Urinary bladder (tissue), 4 donors: ENCODE data around the gene ZFYVE28. TPM values are rescaled to one million over a fixed set of nuclear protein-coding genes. Genes with fewer than 3 reads are reported as not detected.

Experiments used
- DNase-seq: peaks from one replicate; pipeline ENCODE4 v3.0.0-alpha.2; 2015; ENCODE audit errors: extremely low spot score
- H3K27ac ChIP-seq: one replicate; pipeline ENCODE4 v1.5.1; 2013; ENCODE audit warnings: low read depth, mild to moderate bottlenecking, moderate library complexity
- H3K36me3 ChIP-seq: one replicate; pipeline ENCODE4 v1.6.1; 2013; ENCODE audit warnings: mild to moderate bottlenecking, moderate library complexity; ENCODE audit not compliant: insufficient read depth
- H3K4me1 ChIP-seq: one replicate; pipeline ENCODE4 v1.6.1; 2013; ENCODE audit warnings: mild to moderate bottlenecking, moderate library complexity; ENCODE audit not compliant: insufficient read depth
- H3K4me3 ChIP-seq: one replicate; pipeline ENCODE4 v1.5.1; 2013; ENCODE audit warnings: low read depth, low read length
- WGBS: extraction: QIAGEN DNeasy Blood & Tissue Kit; methylation state at CpG from one replicate; pipeline ENCODE4 v1.1.7; 2013; 5-methylcytosine and 5-hydroxymethylcytosine counted together
- polyA plus RNA-seq: library from polyadenylated mRNA; stranded (reverse); fragments of 200-250 nt; gene quantifications from one replicate; pipeline ENCODE4 v1.2.3, GENCODE V29; 2013
- total RNA-seq: library from RNA; depleted of rRNA; stranded (reverse); fragments of >200 nt; gene quantifications from one replicate; pipeline ENCODE4 v1.2.3, GENCODE V29; 2014
- donor health status: healthy with polysubstance abuse.
- donor health status: healthy.

The ZFYVE28 gene
- total and polyA plus RNA-seq, 2 donors: 6.3 to 8.4 TPM

DNA sequence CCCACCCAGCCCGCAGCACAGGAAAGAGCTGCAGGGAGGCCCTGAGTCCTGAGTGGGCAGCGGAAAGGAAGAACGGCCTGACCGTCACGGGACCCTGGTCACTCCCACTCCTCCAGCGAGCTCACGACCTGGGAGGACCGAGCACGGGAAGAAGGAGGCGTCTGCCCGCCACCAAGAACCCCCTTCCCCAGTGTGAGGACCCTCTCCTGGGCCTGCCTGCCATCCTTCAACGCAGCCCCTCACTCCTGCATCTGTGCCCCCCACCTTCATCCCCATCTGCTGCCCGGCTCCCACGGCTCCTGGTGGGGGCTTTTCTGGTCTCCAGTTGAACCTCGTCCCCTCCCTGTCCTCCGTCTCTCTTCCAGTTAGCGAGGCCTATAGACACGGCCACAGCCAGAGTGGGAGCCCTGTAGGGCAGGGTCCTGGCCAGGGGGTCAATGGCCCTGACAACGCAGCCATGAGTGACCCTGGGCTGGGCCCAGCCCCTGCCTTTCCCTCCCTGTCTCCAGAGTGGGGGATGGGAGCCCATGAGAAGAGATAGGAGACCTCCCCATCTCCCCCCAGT lies 115.2 kb downstream of the ZFYVE28 start:
- Histone ChIP-seq H3K27ac (no peak overlapping the region), H3K36me3 (no peaks in the 10 kb centered on the region), H3K4me3 (no peak overlapping the region), H3K4me1 (no peaks in the 10 kb centered on the region)
- 96% methylated on average over 19 of the region's 19 CpGs for WGBS
- DNase-seq: no peak

DNA sequence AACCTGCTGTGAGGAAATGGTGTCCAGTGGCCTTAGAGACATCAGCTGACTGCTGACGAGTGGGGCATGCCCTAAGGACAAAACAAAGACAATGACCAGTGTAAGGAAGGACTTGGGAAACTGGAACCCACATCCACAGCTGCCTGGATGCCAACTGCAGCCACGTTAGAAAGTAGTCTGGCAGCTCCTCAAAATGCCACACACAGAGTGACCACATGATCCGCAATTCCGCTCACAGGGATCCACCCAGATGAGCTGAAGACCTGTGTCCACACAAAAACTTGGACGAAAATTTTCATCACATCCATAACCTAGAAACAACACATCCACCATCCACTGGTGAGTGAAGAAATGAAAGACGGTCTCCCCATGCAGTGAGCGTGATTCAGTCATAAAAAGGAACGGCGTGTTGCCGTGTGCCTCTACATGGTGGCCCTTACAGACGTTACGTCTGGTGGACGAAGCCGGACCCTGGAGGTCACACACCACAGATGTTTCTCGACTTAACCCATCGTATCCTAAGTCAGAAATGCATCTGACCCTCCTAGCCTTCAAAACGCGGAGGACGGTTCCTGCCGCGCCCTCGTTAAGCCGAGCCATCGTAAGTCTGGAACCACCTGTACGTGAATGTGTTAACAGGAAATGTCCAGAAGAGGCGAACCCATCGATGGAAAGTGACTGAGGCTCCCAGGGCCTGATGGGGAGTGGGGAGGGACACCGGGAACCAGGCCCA lies 115.9 kb downstream of the ZFYVE28 start:
- Histone ChIP-seq H3K36me3 (no peaks in the 10 kb centered on the region), H3K27ac (no peak overlapping the region), H3K4me3 (no peak overlapping the region), H3K4me1 (no peaks in the 10 kb centered on the region)
- no peak for DNase-seq
- WGBS: 94% methylated on average over 28 of the region's 28 CpGs

GRCh38 chr4:2301806-2302205 lies 116.6 kb downstream of the ZFYVE28 start:
- WGBS: 48% methylated on average over 19 of the region's 19 CpGs
- Histone ChIP-seq H3K36me3 (no peaks in the 10 kb centered on the region), H3K27ac (no peak overlapping the region), H3K4me3 (no peak overlapping the region), H3K4me1 (no peaks in the 10 kb centered on the region)
- DNase-seq: no peak

DNA sequence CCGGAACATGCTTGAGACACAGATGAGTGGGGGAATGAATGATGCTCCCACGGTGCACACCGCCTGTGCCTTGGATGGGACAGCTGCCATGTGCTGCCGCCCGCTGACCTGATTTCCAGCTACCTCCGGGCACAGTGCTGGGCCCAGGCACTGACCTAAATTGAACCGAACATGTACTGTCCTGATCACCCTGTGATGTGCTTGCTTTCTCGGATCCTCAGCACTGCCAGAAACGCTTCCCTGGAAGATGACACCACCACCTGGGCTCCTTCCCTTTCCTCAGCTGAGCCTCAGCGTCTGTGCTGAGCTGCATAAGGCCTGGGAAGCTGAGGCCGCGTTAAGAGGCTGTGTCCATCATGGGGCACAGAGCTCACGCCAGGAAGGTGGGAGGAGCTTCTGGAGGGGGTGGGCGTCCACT lies 117.2 kb downstream of the ZFYVE28 start:
- Histone ChIP-seq H3K4me3 (no peak overlapping the region), H3K36me3 (no peaks in the 10 kb centered on the region), H3K27ac (no peak overlapping the region), H3K4me1 (no peaks in the 10 kb centered on the region)
- DNase-seq: no peak
- 84% methylated on average over 14 of the region's 14 CpGs for WGBS

GRCh38 chr4:2300431-2301224 lies 117.8 kb downstream of the ZFYVE28 start:
- Histone ChIP-seq H3K4me1 (no peaks in the 10 kb centered on the region), H3K27ac (no peak overlapping the region), H3K4me3 (no peak overlapping the region), H3K36me3 (no peaks in the 10 kb centered on the region)
- WGBS: 92% methylated on average over 37 of the region's 37 CpGs
- no peak for DNase-seq

DNA sequence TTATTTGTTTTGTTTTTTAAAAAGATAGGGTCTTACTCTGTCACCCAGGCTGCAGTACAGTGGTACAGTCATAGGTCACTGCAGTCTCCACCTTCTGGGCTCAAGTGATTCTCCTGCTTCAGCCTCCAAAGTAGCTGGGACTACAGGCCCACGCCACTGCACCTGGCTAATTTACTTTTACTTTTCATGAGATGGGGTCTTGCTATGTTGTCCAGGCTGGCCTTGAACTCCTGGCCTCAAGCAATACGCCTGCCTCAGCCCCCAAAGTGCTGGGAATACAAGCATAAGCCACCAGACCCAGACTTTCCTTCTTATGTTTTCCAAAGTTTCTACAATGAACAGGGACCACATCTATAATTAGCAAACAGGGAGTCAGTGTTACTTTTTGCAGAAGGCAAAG lies 118.7 kb downstream of the ZFYVE28 start:
- no peaks in the 10 kb centered on the region for H3K36me3 ChIP-seq
- H3K27ac ChIP-seq: no peak overlapping the region
- H3K4me1 ChIP-seq: no peaks in the 10 kb centered on the region
- no peak for DNase-seq
- WGBS: 93% methylated on average over 2 of the region's 2 CpGs
- H3K4me3 ChIP-seq: no peak overlapping the region

- DNase-seq: no peak
- 85% methylated on average over 23 of the region's 23 CpGs for WGBS
- Histone ChIP-seq H3K4me1 (no peaks in the 10 kb centered on the region), H3K36me3 (no peaks in the 10 kb centered on the region), H3K4me3 (no peak overlapping the region), H3K27ac (no peak overlapping the region)
Observed at GRCh38 chr4:2298532-2298991, 119.9 kb downstream of the ZFYVE28 start.

DNA sequence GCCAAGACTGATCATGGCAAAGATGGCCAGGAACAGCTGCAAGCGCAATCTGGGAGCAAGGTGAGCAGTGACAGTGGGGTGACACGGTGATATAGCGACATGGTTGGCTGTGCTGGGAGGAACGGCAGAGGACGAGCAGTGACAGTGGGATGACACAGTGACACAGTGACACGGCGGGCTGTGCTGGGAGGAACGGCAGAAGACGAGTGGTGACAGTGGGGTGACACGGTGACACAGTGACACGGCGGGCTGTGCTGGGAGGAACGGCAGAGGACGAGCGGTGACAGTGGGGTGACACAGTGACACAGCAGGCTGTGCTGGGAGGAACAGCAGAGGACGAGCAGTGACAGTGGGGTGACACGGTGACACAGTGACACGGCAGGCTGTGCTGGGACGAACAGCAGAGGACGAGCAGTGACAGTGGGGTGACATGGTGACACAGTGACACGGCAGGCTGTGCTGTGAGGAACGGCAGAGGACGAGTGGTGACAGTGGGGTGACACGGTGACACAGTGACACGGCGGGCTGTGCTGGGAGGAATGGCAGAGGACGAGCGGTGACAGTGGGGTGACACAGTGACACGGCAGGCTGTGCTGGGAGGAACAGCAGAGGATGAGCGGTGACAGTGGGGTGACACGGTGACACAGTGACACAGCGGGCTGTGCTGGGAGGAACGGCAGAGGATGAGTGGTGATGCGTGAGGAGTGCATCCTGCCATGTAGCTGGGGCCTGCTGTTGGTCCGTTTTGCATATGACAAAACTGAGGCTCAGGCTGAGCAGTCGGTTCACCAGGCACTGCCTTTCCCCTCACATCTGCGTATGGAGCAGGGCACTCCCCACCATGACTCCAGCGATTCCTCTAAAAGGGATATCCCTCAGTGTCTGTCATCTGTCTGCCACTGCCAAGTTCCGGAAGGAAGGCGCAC lies 120.6 kb downstream of the ZFYVE28 start:
- Histone ChIP-seq H3K36me3 (no peaks in the 10 kb centered on the region), H3K4me1 (no peaks in the 10 kb centered on the region), H3K4me3 (no peak overlapping the region), H3K27ac (no peak overlapping the region)
- no peak for DNase-seq
- WGBS: 87% methylated on average over 40 of the region's 40 CpGs

GRCh38 chr4:2296631-2297601 lies 121.5 kb downstream of the ZFYVE28 start:
- 88% methylated on average over 37 of the region's 37 CpGs for WGBS

GRCh38 chr4:2295900-2296442 lies 122.5 kb downstream of the ZFYVE28 start:
- Histone ChIP-seq H3K4me1 (no peaks in the 10 kb centered on the region), H3K4me3 (no peak overlapping the region), H3K36me3 (no peaks in the 10 kb centered on the region), H3K27ac (no peak overlapping the region)
- 95% methylated on average over 14 of the region's 14 CpGs for WGBS
- no peak for DNase-seq

More at GRCh38 chr4:2296631-2297601, 121.5 kb downstream of the ZFYVE28 start:
- no peak for DNase-seq
- H3K36me3 ChIP-seq: no peaks in the 10 kb centered on the region
- no peaks in the 10 kb centered on the region for H3K4me1 ChIP-seq
- H3K27ac ChIP-seq: no peak overlapping the region
- H3K4me3 ChIP-seq: no peak overlapping the region

GRCh38 chr4:2295500-2295899 lies 122.9 kb downstream of the ZFYVE28 start:
- H3K36me3 ChIP-seq: no peaks in the 10 kb centered on the region
- no peak overlapping the region for H3K4me3 ChIP-seq
- H3K4me1 ChIP-seq: no peaks in the 10 kb centered on the region
- no peak for DNase-seq
- H3K27ac ChIP-seq: no peak overlapping the region
- 88% methylated on average over 9 of the region's 9 CpGs for WGBS

- Histone ChIP-seq H3K4me3 (no peak overlapping the region), H3K4me1 (no peaks in the 10 kb centered on the region), H3K36me3 (no peaks in the 10 kb centered on the region), H3K27ac (no peak overlapping the region)
- WGBS: 51% methylated on average over 6 of the region's 6 CpGs
- no peak for DNase-seq
Observed at GRCh38 chr4:2292646-2293108, 125.8 kb downstream of the ZFYVE28 start.
